Heart left ventricle (tissue), 16 donors: Measurements from ENCODE around the gene NDRG4. TPM values are rescaled to one million over a fixed set of nuclear protein-coding genes. Genes with fewer than 3 reads are reported as not detected.
"Not testable (repeated sequence)": the region's sequence is repeated elsewhere in the genome, so short reads cannot be mapped to it uniquely, and the experiment has no call there.

Source experiments
- ATAC-seq, 4 donors: fragments of 200-7000 bp; cut with Tn5 transposase; one replicate each; pipeline ENCODE4 v1.9.1; 2020 to 2022; ENCODE audit warnings: moderate library complexity in 4 of 4, mild to moderate bottlenecking in 3 of 4, moderate number of reproducible peaks in 1 of 4
- DNase-seq, 5 donors: peaks; one replicate each; pipeline ENCODE4 v3.0.0-alpha.2; 2020
- H3K27ac ChIP-seq, 12 donors: fragments of 200-600 bp; sonication (generic) in 4 of 12; one replicate each; pipeline versions ENCODE4 v1.5.0 to v1.8.0; 2016 to 2022; ENCODE audit warnings: mild to moderate bottlenecking in 2 of 12
- H3K27me3 ChIP-seq, 9 donors: fragments of 200-600 bp; sonication (generic) in 2 of 9; one replicate each; pipeline versions ENCODE4 v1.5.1 to v1.8.0; 2016 to 2022; ENCODE audit warnings: mild to moderate bottlenecking in 3 of 9
- H3K36me3 ChIP-seq, 9 donors: fragments of 200-600 bp; sonication (generic) in 2 of 9; one replicate each; pipeline versions ENCODE4 v1.5.0 to v1.8.0; 2018 to 2022; ENCODE audit warnings: mild to moderate bottlenecking in 2 of 9
- H3K4me1 ChIP-seq, 12 donors: fragments of 200-600 bp; sonication (generic) in 4 of 12; one replicate each; pipeline versions ENCODE4 v1.5.0 to v1.8.0; 2016 to 2022; ENCODE audit warnings: mild to moderate bottlenecking in 3 of 12
- H3K4me3 ChIP-seq, 12 donors: fragments of 200-600 bp; sonication (generic) in 4 of 12; one replicate each; pipeline versions ENCODE4 v1.5.0 to v1.8.0; 2017 to 2022; ENCODE audit warnings: mild to moderate bottlenecking in 9 of 12, moderate library complexity in 4 of 12
- H3K9me3 ChIP-seq, 12 donors: fragments of 200-600 bp; sonication (generic) in 4 of 12; one replicate each; pipeline versions ENCODE4 v1.5.0 to v1.8.0; 2016 to 2022; ENCODE audit warnings: mild to moderate bottlenecking in 1 of 12
- CTCF ChIP-seq, 12 donors: fragments of 200-600 bp; sonication (generic) in 4 of 12; IDR thresholded peaks; one replicate each; pipeline versions ENCODE4 v1.5.0 to v1.8.0; 2018 to 2022; ENCODE audit warnings: antibody characterized with exemption in 12 of 12, mild to moderate bottlenecking in 5 of 12
- POLR2A ChIP-seq, 2 donors: fragments of 450-650 bp; IDR thresholded peaks; one replicate each; pipeline ENCODE4 v1.6.1; 2017; ENCODE audit warnings: antibody characterized with exemption in 2 of 2, mild to moderate bottlenecking in 2 of 2, moderate library complexity in 2 of 2
- WGBS, 4 donors: extraction: QIAGEN DNeasy Blood & Tissue Kit in 2 of 4; methylation state at CpG; one replicate each; pipeline versions ENCODE4 v1.1.5 to v1.1.7; 2013 to 2018; 5-methylcytosine and 5-hydroxymethylcytosine counted together
- intact Hi-C, 10 donors: fragments of 100-400 bp; cut with DNase I; formaldehyde crosslinking; loops; one replicate each; pipeline versions ENCODE4 v1.11.1 to v1.14.2; 2022
- polyA plus RNA-seq, 2 donors: library from polyadenylated mRNA; stranded (reverse); fragments of 200-250 nt; gene quantifications; one replicate each; pipeline ENCODE4 v1.2.3, GENCODE V29; 2013
- total RNA-seq, 9 donors: library from RNA; depleted of rRNA in 2 of 9; stranded (reverse); fragments of >200 nt in 2 of 9; fragmentation: NEBNext Ultra II Directional in 3 of 9; extraction: Animal tissue kit (Norgen Biotek cat#: 25700) in 3 of 9; gene quantifications; one replicate each; pipeline versions ENCODE4 v1.1.0 to v1.2.4, GENCODE V29; 2016 to 2023
- donor health status: ischemic (EF 13 %, LVEDD 7.1; RV severe dilation, severe dysfunction).
- donor health status: healthy with polysubstance abuse.
- donor health status: DM: no; HTN: yes; CAD: no.
- donor health status: DM: no; HTN: no; CAD: no.
- donor health status: ischemic (EF 25% LVEDD 6.9; RV normal size, moderate dysfunction).
- donor health status: ischemic (EF 25% LVEDD 5.7; RV mildly dilated, moderate dysfunction).
- donor health status: healthy.
- donor health status: DM: yes; HTN: yes; CAD: no.
- donor health status: ischemic (EF 35%, LVEDD 5.7; RV mildly dilated, moderate dysfunction).
- donor health status: nonischemic (EF 11% LVEDD 7.7; RV severe dilation, severe dysfunction).
- donor health status: DM: yes; HTN: yes; CAD: no.
- donor health status: PGD.
- donor health status: ischemic (EF 29% LVEDD 5.4; RV normal size, mild dysfunction).
- donor health status: nonischemic (EF 23%, LVEDD 6.1; RV moderate dilation, normal function).

The NDRG4 gene
- total and polyA plus RNA-seq, 11 donors, result 294 to 1,429 (median 742) TPM

GRCh38 chr16:58488531-58488930, 11.4 kb upstream of the NDRG4 start:
- ATAC-seq (peak in 1 of 4 donors; percentile 6), DNase-seq (peak in 1 of 5 donors; percentile 25)
- Histone ChIP-seq H3K27ac (peak overlapping the region in 10 of 12 donors; percentile 50 to 78 (median 68)), H3K36me3 (peaks cover 0 to 13% (median 0%) of the 10 kb centered on the region in 9 donors), H3K4me3 (no peak overlapping the region), H3K27me3 (no peaks in the 10 kb centered on the region), H3K9me3 (no peaks in the 10 kb centered on the region), H3K4me1 (peaks cover 0 to 76% (median 36%) of the 10 kb centered on the region in 12 donors)
- intact Hi-C loops, result loop anchor here in 8 of 10 donors (2.0 to 10.0 kb wide), 8 partner anchors 76 to 464 kb away; partner anchors contain the start of genes GINS3 (in 3 of the 8), MMP15 (in 2 of the 8), CFAP20 (in 1 of the 8) and CSNK2A2 (in 1 of the 8)
- TF ChIP-seq POLR2A (IDR thresholded peaks at IDR 0.05) (no peak), CTCF (IDR thresholded peaks at IDR 0.05) (no peak)
- WGBS, 4 donors, result 51 to 56% (median 53%) methylated on average over 3 of the region's 3 CpGs

GRCh38 chr16:58490065-58490464, 9.9 kb upstream of the NDRG4 start:
- no peak overlapping the region for H3K27ac ChIP-seq
- DNase-seq (peak in 1 of 5 donors; percentile 6), ATAC-seq (no peak)
- no peak overlapping the region for H3K4me3 ChIP-seq
- TF ChIP-seq POLR2A (IDR thresholded peaks at IDR 0.05), result no peak
- H3K4me1 ChIP-seq, result peaks cover 0 to 78% (median 33%) of the 10 kb centered on the region in 12 donors
- 92 to 100% (median 93%) methylated on average over 3 to 4 of the region's 4 CpGs; no CpG with 5 or more reads in 1 of the 4 donors for WGBS, 4 donors
- H3K27me3 ChIP-seq, result no peaks in the 10 kb centered on the region
- intact Hi-C loops, result no loop called here
- no peaks in the 10 kb centered on the region for H3K9me3 ChIP-seq
- H3K36me3 ChIP-seq, result peaks cover 0 to 19% (median 0%) of the 10 kb centered on the region in 9 donors

- H3K27me3 ChIP-seq, H3K9me3 ChIP-seq, H3K4me3 ChIP-seq, ATAC-seq, intact Hi-C loops, H3K27ac ChIP-seq: not testable (repeated sequence)
- peaks cover 0 to 19% (median 0%) of the 10 kb centered on the region in 9 donors for H3K36me3 ChIP-seq
- H3K4me1 ChIP-seq, result peaks cover 0 to 78% (median 33%) of the 10 kb centered on the region in 12 donors
- WGBS, 4 donors, result 74 to 96% (median 93%) methylated on average over 7 to 8 of the region's 8 CpGs
- peak in 1 of 5 donors; percentile 3 for DNase-seq
Measured at GRCh38 chr16:58490539-58490938, 9.4 kb upstream of the NDRG4 start.

GRCh38 chr16:58492066-58492465, 7.9 kb upstream of the NDRG4 start:
- H3K9me3 ChIP-seq, result no peaks in the 10 kb centered on the region
- intact Hi-C loops, result no loop called here
- 49 to 61% (median 57%) methylated on average over 4 of the region's 4 CpGs for WGBS, 4 donors
- H3K27me3 ChIP-seq, result no peaks in the 10 kb centered on the region
- H3K27ac ChIP-seq, result peak overlapping the region in 1 of 12 donors; percentile 29
- DNase-seq (peak in 1 of 5 donors; percentile 25), ATAC-seq (no peak)
- H3K36me3 ChIP-seq, result peaks cover 0 to 19% (median 0%) of the 10 kb centered on the region in 9 donors
- TF ChIP-seq POLR2A (IDR thresholded peaks at IDR 0.05) (no peak), CTCF (IDR thresholded peaks at IDR 0.05) (no peak)
- no peak overlapping the region for H3K4me3 ChIP-seq
- H3K4me1 ChIP-seq, result peaks cover 0 to 80% (median 32%) of the 10 kb centered on the region in 12 donors

- Histone ChIP-seq H3K4me1 (peaks cover 0 to 77% (median 29%) of the 10 kb centered on the region in 12 donors), H3K27ac (peak overlapping the region in 4 of 12 donors; percentile 8 to 81 (median 14)), H3K27me3 (no peaks in the 10 kb centered on the region), H3K36me3 (peaks cover 0 to 19% (median 0%) of the 10 kb centered on the region in 9 donors), H3K4me3 (no peak overlapping the region), H3K9me3 (no peaks in the 10 kb centered on the region)
- intact Hi-C loops, result no loop called here
- 37 to 48% (median 44%) methylated on average over 5 of the region's 5 CpGs for WGBS, 4 donors
- ATAC-seq (no peak), DNase-seq (peak in 1 of 5 donors; percentile 23)
- TF ChIP-seq CTCF (IDR thresholded peaks at IDR 0.05), result no peak
- TF ChIP-seq POLR2A (IDR thresholded peaks at IDR 0.05), result no peak
Measured at GRCh38 chr16:58492735-58493134, 7.2 kb upstream of the NDRG4 start.
